Spleen (tissue), 11 donors: ENCODE measurements around the gene QSER1. TPM values are rescaled to one million over a fixed set of nuclear protein-coding genes. Genes with fewer than 3 reads are reported as not detected.

ENCODE experiments used
- DNase-seq: peaks from one replicate; pipeline ENCODE4 v3.0.0-alpha.2; 2020
- H3K27ac ChIP-seq, 8 donors: fragments of 200-600 bp; sonication (generic) in 7 of 8; 1 replicate in 4 of 8; 2 replicates in 4 of 8; pipeline versions ENCODE4 v1.5.0 to v1.8.0; 2016 to 2021; ENCODE audit warnings: inconsistent platforms in 4 of 8, mild to moderate bottlenecking in 4 of 8, moderate library complexity in 1 of 8
- H3K27me3 ChIP-seq, 7 donors: fragments of 200-600 bp; sonication (generic) in 6 of 7; replicated peaks in 1 of 7; 1 replicate in 4 of 7; 2 replicates in 3 of 7; pipeline versions ENCODE4 v1.5.0 to v1.8.0; 2016 to 2021; ENCODE audit warnings: inconsistent platforms in 3 of 7, mild to moderate bottlenecking in 1 of 7
- H3K36me3 ChIP-seq, 6 donors: fragments of 200-600 bp; sonication (generic) in 5 of 6; 1 replicate in 4 of 6; 2 replicates in 2 of 6; pipeline versions ENCODE4 v1.5.0 to v1.8.0; 2016 to 2021; ENCODE audit warnings: inconsistent platforms in 2 of 6
- H3K4me1 ChIP-seq, 6 donors: fragments of 200-600 bp; sonication (generic) in 5 of 6; 1 replicate in 3 of 6; 2 replicates in 3 of 6; pipeline versions ENCODE4 v1.5.0 to v1.8.0; 2016 to 2021; ENCODE audit warnings: inconsistent platforms in 3 of 6
- H3K4me3 ChIP-seq, 8 donors: fragments of 200-600 bp; sonication (generic) in 7 of 8; 1 replicate in 4 of 8; 2 replicates in 4 of 8; pipeline versions ENCODE4 v1.5.0 to v1.8.0; 2016 to 2021; ENCODE audit warnings: inconsistent platforms in 4 of 8, mild to moderate bottlenecking in 4 of 8, moderate library complexity in 2 of 8
- H3K9me3 ChIP-seq, 8 donors: fragments of 200-600 bp; sonication (generic) in 7 of 8; 1 replicate in 4 of 8; 2 replicates in 4 of 8; pipeline versions ENCODE4 v1.5.0 to v1.8.0; 2016 to 2021; ENCODE audit warnings: inconsistent platforms in 4 of 8
- CTCF ChIP-seq, 11 experiments: fragments of 200-600 bp in 7 of 11; fragments of 450-650 bp in 4 of 11; sonication (generic) in 4 of 11; IDR thresholded peaks in 8 of 11; conservative IDR thresholded peaks in 3 of 11; 1 replicate in 7 of 11; 2 replicates in 4 of 11; pipeline versions ENCODE4 v1.4.0 to v1.8.0; 2016 to 2021; ENCODE audit warnings: antibody characterized with exemption in 11 of 11, inconsistent platforms in 4 of 11, mild to moderate bottlenecking in 1 of 11
- POLR2A ChIP-seq, 3 donors: fragments of 450-650 bp; IDR thresholded peaks; one replicate each; pipeline ENCODE4 v1.5.1; 2017; ENCODE audit warnings: antibody characterized with exemption in 3 of 3, mild to moderate bottlenecking in 1 of 3
- POLR2AphosphoS5 ChIP-seq, 3 donors: sonication (generic); formaldehyde crosslinking; IDR thresholded peaks; one replicate each; pipeline ENCODE4 v1.5.1; 2017; ENCODE audit warnings: antibody characterized with exemption in 3 of 3
- WGBS, 5 donors: extraction: QIAGEN DNeasy Blood & Tissue Kit in 3 of 5; methylation state at CpG; one replicate each; pipeline versions ENCODE4 v1.1.5 to v1.1.7; 2013 to 2018; 5-methylcytosine and 5-hydroxymethylcytosine counted together
- intact Hi-C: fragments of 100-400 bp; cut with DNase I; formaldehyde crosslinking; loops from one replicate; pipeline ENCODE4 v1.15.0; 2023; ENCODE audit warnings: low total_unique reads
- polyA plus RNA-seq, 3 donors: library from polyadenylated mRNA; stranded (reverse); fragments of 200-250 nt; gene quantifications; one replicate each; pipeline ENCODE4 v1.2.1, GENCODE V29; 2013
- total RNA-seq, 7 donors: library from RNA; depleted of rRNA in 3 of 7; stranded (reverse); fragments of >200 nt in 3 of 7; fragmentation: NEBNext Ultra II Directional in 4 of 7; extraction: Animal tissue kit (Norgen Biotek cat#: 25700) in 4 of 7; gene quantifications; one replicate each; pipeline versions ENCODE4 v1.1.0 to v1.2.1, GENCODE V29; 2016 to 2021
- donor health status: healthy with polysubstance abuse.
- donor health status: DM: no; HTN: no; CAD: no; lungs with moderate emphysema.
- donor health status: DM: no; HTN: no; CAD: no.
- donor health status: Bipolar disorder and iron deficiency.
- donor health status: healthy.
- donor health status: DM: no; HTN: no; CAD: no.
- donor health status: DM: yes; HTN: yes; CAD: no.

QSER1 gene
- total and polyA plus RNA-seq, 10 donors = 2.4 to 34.9 (median 24.6) TPM

- H3K4me3 ChIP-seq = peak within 1 kb of the TSS; percentile 39 to 79 (median 56)
- H3K27ac ChIP-seq = peak within 1 kb of the TSS in 1 of 8 donors; percentile 8
Observed at GRCh38 chr11:33015621-33016551, 123.3 kb downstream of the QSER1 start, which contains the start of gene DEPDC7. DEPDC7 (plus strand) TSS chr11:33015878; CDS start chr11:33015956, 78 bp downstream.

GRCh38 chr11:33016654-33017053 lies 124.0 kb downstream of the QSER1 start:
- intact Hi-C loops = no loop called here

More at GRCh38 chr11:33015621-33016551, 123.3 kb downstream of the QSER1 start, which contains the start of gene DEPDC7:
- peaks cover 0 to 44% (median 11%) of the 10 kb centered on the region in 7 donors for H3K27me3 ChIP-seq
- no peak for TF ChIP-seq CTCF (IDR thresholded peaks at IDR 0.05 in 8 of 11, conservative IDR thresholded peaks at IDR 0.05 in 3 of 11)
- peak in 2 of 3 donors; percentile 45 to 73 for TF ChIP-seq POLR2AphosphoS5 (IDR thresholded peaks at IDR 0.05)
- no peak for TF ChIP-seq POLR2A (IDR thresholded peaks at IDR 0.05)
- WGBS, 5 donors = 5 to 9% (median 6%) methylated on average over 41 to 89 of the region's 89 CpGs
- no peaks in the 10 kb centered on the region for H3K9me3 ChIP-seq
- no peaks in the 10 kb centered on the region for H3K36me3 ChIP-seq
- peaks cover 4 to 37% (median 22%) of the 10 kb centered on the region in 6 donors for H3K4me1 ChIP-seq
- intact Hi-C loops = no loop called here
- peak; percentile 91 for DNase-seq

GRCh38 chr11:33017478-33017877 lies 124.9 kb downstream of the QSER1 start:
- no peak for DNase-seq

More at GRCh38 chr11:33016654-33017053, 124.0 kb downstream of the QSER1 start:
- peak overlapping the region in 3 of 8 donors; percentile 59 to 79 (median 59) for H3K4me3 ChIP-seq
- no peak for DNase-seq
- 46 to 74% (median 58%) methylated on average over 4 of the region's 4 CpGs for WGBS, 5 donors
- H3K4me1 ChIP-seq = peaks cover 4 to 29% (median 19%) of the 10 kb centered on the region in 6 donors
- peaks cover 0 to 44% (median 11%) of the 10 kb centered on the region in 7 donors for H3K27me3 ChIP-seq
- no peaks in the 10 kb centered on the region for H3K36me3 ChIP-seq
- TF ChIP-seq CTCF (IDR thresholded peaks at IDR 0.05 in 8 of 11, conservative IDR thresholded peaks at IDR 0.05 in 3 of 11) (no peak), POLR2A (IDR thresholded peaks at IDR 0.05) (no peak), POLR2AphosphoS5 (IDR thresholded peaks at IDR 0.05) (no peak)
- H3K27ac ChIP-seq = no peak overlapping the region
- H3K9me3 ChIP-seq = no peaks in the 10 kb centered on the region

More at GRCh38 chr11:33017478-33017877, 124.9 kb downstream of the QSER1 start:
- Histone ChIP-seq H3K27me3 (peaks cover 0 to 44% (median 11%) of the 10 kb centered on the region in 7 donors), H3K4me3 (no peak overlapping the region), H3K9me3 (no peaks in the 10 kb centered on the region), H3K4me1 (peaks cover 0 to 21% (median 14%) of the 10 kb centered on the region in 6 donors), H3K27ac (no peak overlapping the region), H3K36me3 (no peaks in the 10 kb centered on the region)
- no peak for TF ChIP-seq POLR2A (IDR thresholded peaks at IDR 0.05)
- TF ChIP-seq POLR2AphosphoS5 (IDR thresholded peaks at IDR 0.05) = no peak
- TF ChIP-seq CTCF (IDR thresholded peaks at IDR 0.05 in 8 of 11, conservative IDR thresholded peaks at IDR 0.05 in 3 of 11) = no peak
- intact Hi-C loops = no loop called here
- WGBS, 5 donors = 93 to 96% (median 95%) methylated on average over 9 of the region's 9 CpGs
